Measurements from ENCODE around the gene XYLT1. TPM values are rescaled to one million over a fixed set of nuclear protein-coding genes. Genes with fewer than 3 reads are reported as not detected.
"Not testable (repeated sequence)": the region's sequence is repeated elsewhere in the genome, so short reads cannot be mapped to it uniquely, and the experiment has no call there.

XYLT1 gene
- total RNA-seq, 1 donor from 2014 or later, result 41.6 TPM

- intact Hi-C loops (cut with micrococcal nuclease), result no loop called here
These were observed 17.7 kb upstream of the XYLT1 start for GRCh38 chr16:17488506-17488905.

GRCh38 chr16:17483351-17483750, 12.6 kb upstream of the XYLT1 start:
- intact Hi-C loops (cut with micrococcal nuclease), result no loop called here

- intact Hi-C loops (cut with micrococcal nuclease), result not testable (repeated sequence)
These were observed 11.6 kb upstream of the XYLT1 start for GRCh38 chr16:17482341-17482740.

- intact Hi-C loops (cut with micrococcal nuclease), result no loop called here
These were observed 11.0 kb upstream of the XYLT1 start for GRCh38 chr16:17481736-17482135.

GRCh38 chr16:17477260-17477545, 6.4 kb upstream of the XYLT1 start:
- intact Hi-C loops (cut with micrococcal nuclease), result loop anchor here (2.0 to 10.0 kb wide), 3 partner anchors 54 to 1288 kb away; no protein-coding TSS in a partner anchor

- intact Hi-C loops (cut with micrococcal nuclease), result loop anchor here (1.0 to 10.0 kb wide), 4 partner anchors 54 to 1288 kb away; no protein-coding TSS in a partner anchor
These were observed 5.9 kb upstream of the XYLT1 start for GRCh38 chr16:17476414-17477259.

GRCh38 chr16:17475104-17475503, 4.3 kb upstream of the XYLT1 start:
- intact Hi-C loops (cut with micrococcal nuclease), result loop anchor here (10.0 kb wide), 2 partner anchors 880 to 1290 kb away; no protein-coding TSS in a partner anchor

- intact Hi-C loops (cut with micrococcal nuclease), result loop anchor here (1.0 to 10.0 kb wide), 4 partner anchors 242 to 1290 kb away; no protein-coding TSS in a partner anchor
These were observed 3.8 kb upstream of the XYLT1 start for GRCh38 chr16:17474572-17474971.

GRCh38 chr16:17474037-17474436, 3.3 kb upstream of the XYLT1 start:
- intact Hi-C loops (cut with micrococcal nuclease), result loop anchor here (1.0 to 10.0 kb wide), 4 partner anchors 242 to 1291 kb away; no protein-coding TSS in a partner anchor

- intact Hi-C loops (cut with micrococcal nuclease), result loop anchor here (2.0 to 10.0 kb wide), 4 partner anchors 23 to 1293 kb away; no protein-coding TSS in a partner anchor
These were observed 1.1 kb upstream of the XYLT1 start for GRCh38 chr16:17471719-17472461.

GRCh38 chr16:17470182-17470907, 415 bp downstream of the XYLT1 start:
- intact Hi-C loops (cut with micrococcal nuclease), result loop anchor here (1.0 to 10.0 kb wide), 5 partner anchors 22 to 1294 kb away; no protein-coding TSS in a partner anchor

- intact Hi-C loops (cut with micrococcal nuclease), result loop anchor here (1.0 to 10.0 kb wide), 10 partner anchors 21 to 1295 kb away; no protein-coding TSS in a partner anchor
These were observed 999 bp downstream of the XYLT1 start for GRCh38 chr16:17469741-17470181.

- intact Hi-C loops (cut with micrococcal nuclease), result loop anchor here (2.0 to 5.0 kb wide), 5 partner anchors 52 to 457 kb away; no protein-coding TSS in a partner anchor
These were observed 1.6 kb downstream of the XYLT1 start for GRCh38 chr16:17469011-17469740.

- intact Hi-C loops (cut with micrococcal nuclease), result loop anchor here (1.0 to 5.0 kb wide), 7 partner anchors 52 to 456 kb away; no protein-coding TSS in a partner anchor
These were observed 2.1 kb downstream of the XYLT1 start for GRCh38 chr16:17468611-17469010.

- intact Hi-C loops (cut with micrococcal nuclease), result loop anchor here (1.0 to 5.0 kb wide), 7 partner anchors 51 to 456 kb away; no protein-coding TSS in a partner anchor
These were observed 2.7 kb downstream of the XYLT1 start for GRCh38 chr16:17467923-17468540.

GRCh38 chr16:17466876-17467275, 3.9 kb downstream of the XYLT1 start:
- intact Hi-C loops (cut with micrococcal nuclease), result loop anchor here (5.0 kb wide), 3 partner anchors 190 to 455 kb away; no protein-coding TSS in a partner anchor

- intact Hi-C loops (cut with micrococcal nuclease), result loop anchor here (5.0 kb wide), 3 partner anchors 188 to 453 kb away; no protein-coding TSS in a partner anchor
These were observed 5.3 kb downstream of the XYLT1 start for GRCh38 chr16:17465460-17465859.

- intact Hi-C loops (cut with micrococcal nuclease), result no loop called here
These were observed 7.4 kb downstream of the XYLT1 start for GRCh38 chr16:17463335-17463734.

- intact Hi-C loops (cut with micrococcal nuclease), result no loop called here
These were observed 8.6 kb downstream of the XYLT1 start for GRCh38 chr16:17461951-17462729.
